ENCODE measurements around the gene TCEAL4. TPM values are rescaled to one million over a fixed set of nuclear protein-coding genes. Genes with fewer than 3 reads are reported as not detected.

The TCEAL4 gene
- total RNA-seq, 1 donor from 2014 or later, result 62.0 TPM

DNA sequence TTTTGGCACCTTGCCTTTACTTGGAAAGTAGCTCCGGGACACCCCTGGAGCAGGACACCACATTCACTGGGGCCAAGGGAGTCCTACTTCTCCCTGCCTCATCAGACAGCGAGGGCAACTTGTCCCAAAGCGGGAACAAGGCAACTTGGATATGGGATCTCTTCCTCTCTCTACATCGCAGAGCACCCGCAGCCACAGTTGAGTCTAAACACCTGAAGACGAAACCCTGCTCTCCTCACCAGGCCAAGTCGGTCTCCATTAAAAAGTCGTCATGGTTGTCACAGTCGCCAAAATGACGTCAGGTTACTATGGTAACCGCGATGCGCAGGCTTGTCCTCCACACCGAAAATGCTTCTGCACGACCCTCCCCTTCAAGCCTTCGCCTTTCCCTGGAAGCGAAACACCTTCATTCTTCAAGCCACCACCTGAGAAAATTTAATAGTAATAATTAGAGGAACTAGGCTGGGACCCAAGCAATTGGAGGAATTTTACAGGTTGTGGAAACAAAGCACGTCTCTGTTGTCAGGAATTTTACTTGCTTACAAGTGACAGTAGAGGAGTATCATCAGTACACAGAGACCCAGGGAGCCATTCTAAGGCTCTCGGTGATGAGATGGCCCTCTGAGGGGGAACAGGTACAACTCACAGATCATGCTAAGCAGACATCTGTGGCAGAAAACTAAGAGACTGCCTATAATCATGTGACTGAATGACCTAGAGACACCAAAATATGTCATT is 30.5 kb upstream of the TCEAL4 start:
- TF ChIP-seq, protein P1, sequence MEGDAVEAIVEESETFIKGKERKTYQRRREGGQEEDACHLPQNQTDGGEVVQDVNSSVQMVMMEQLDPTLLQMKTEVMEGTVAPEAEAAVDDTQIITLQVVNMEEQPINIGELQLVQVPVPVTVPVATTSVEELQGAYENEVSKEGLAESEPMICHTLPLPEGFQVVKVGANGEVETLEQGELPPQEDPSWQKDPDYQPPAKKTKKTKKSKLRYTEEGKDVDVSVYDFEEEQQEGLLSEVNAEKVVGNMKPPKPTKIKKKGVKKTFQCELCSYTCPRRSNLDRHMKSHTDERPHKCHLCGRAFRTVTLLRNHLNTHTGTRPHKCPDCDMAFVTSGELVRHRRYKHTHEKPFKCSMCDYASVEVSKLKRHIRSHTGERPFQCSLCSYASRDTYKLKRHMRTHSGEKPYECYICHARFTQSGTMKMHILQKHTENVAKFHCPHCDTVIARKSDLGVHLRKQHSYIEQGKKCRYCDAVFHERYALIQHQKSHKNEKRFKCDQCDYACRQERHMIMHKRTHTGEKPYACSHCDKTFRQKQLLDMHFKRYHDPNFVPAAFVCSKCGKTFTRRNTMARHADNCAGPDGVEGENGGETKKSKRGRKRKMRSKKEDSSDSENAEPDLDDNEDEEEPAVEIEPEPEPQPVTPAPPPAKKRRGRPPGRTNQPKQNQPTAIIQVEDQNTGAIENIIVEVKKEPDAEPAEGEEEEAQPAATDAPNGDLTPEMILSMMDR (IDR thresholded peaks at IDR 0.05; ENCODE audit: insufficient read depth, low read length, poor library complexity, severe bottlenecking), result no peak
- no peaks in the 10 kb centered on the region for H3K27me3 ChIP-seq (ENCODE audit: control insufficient read depth, insufficient read depth, low read length)
- peak overlapping the region; percentile 36 for H3K4me3 ChIP-seq (ENCODE audit: low read depth, low read length)
- no peaks in the 10 kb centered on the region for H3K36me3 ChIP-seq (ENCODE audit: control insufficient read depth, insufficient read depth, low read length)
- peak; percentile 19 for DNase-seq (ENCODE audit: low read depth)

DNA sequence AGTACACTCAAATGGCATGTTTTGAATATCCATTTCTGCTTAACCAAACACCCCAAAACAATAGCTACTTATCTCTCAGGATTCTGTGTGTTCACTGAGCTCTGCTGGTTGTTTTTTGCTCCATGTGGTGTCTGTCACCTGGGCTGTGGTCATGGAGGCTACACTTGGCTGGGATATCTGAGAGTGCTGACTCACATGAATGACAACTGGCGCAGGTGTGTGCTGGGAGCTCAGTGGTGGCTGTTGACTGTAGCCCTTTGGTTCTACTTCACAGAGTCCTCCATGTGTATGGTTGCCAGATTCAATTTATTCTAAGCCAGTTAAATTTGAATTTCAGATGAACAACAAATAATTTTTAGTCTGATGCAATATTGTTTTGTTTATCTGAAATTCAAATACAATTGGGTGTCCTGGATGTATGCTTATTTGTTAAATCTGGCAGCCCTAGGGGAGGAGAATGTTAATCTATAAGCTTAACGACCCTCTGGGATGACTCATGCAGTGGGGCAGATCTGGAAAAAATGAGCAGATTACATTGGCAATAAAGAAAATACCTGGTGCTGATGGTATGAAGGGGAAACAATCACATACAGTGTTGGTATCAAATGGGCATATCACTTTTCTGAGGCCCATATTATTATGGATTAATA is 28.2 kb upstream of the TCEAL4 start:
- TF ChIP-seq, protein P1 (IDR thresholded peaks at IDR 0.05; ENCODE audit: insufficient read depth, low read length, poor library complexity, severe bottlenecking), result no peak
- no peaks in the 10 kb centered on the region for H3K36me3 ChIP-seq (ENCODE audit: control insufficient read depth, insufficient read depth, low read length)
- no peaks in the 10 kb centered on the region for H3K27me3 ChIP-seq (ENCODE audit: control insufficient read depth, insufficient read depth, low read length)
- no peak for DNase-seq (ENCODE audit: low read depth)
- H3K4me3 ChIP-seq (ENCODE audit: low read depth, low read length), result no peak overlapping the region

DNA sequence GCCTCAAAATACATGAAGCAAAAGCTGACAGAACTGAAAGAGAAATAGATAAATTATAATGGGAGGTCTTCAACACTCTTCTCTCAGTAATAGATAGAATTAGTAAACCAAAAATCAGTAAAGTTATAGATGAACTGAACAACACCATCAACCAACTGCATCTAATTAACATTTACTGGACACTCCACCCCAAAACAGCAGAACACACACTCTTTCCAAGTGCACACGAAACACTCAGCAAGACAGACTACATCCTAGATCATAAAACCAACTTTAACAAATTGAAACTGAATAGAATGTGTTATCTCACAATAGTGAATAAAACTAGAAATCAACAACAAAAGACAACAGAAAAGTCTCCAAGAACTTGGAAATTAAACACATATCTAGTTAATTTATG is 25.1 kb upstream of the TCEAL4 start:
- DNase-seq (ENCODE audit: low read depth), result no peak
- Histone ChIP-seq H3K27me3 (ENCODE audit: control insufficient read depth, insufficient read depth, low read length) (no peaks in the 10 kb centered on the region), H3K36me3 (ENCODE audit: control insufficient read depth, insufficient read depth, low read length) (no peaks in the 10 kb centered on the region), H3K4me3 (ENCODE audit: low read depth, low read length) (no peak overlapping the region)
- TF ChIP-seq, protein P1 (IDR thresholded peaks at IDR 0.05; ENCODE audit: insufficient read depth, low read length, poor library complexity, severe bottlenecking), result no peak

DNA sequence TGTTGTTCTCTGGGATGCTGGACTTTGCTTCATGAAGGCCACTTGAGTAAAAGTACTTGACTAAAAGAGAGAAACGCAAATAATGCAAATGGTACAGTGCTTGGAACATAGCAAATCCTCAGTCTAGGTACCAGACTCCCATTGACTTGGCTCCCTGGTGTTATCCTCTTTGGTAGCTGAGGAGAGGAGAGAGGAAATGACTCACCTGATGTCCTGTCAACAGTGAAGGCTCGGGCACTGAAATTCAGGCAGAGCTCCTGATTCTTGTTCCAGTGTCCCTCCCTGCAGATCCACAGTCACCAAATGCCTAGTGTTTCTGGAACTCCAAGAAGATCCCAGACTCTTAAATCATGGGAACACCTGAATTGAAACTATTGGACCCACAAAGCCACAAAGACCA is 22.5 kb upstream of the TCEAL4 start:
- Histone ChIP-seq H3K36me3 (ENCODE audit: control insufficient read depth, insufficient read depth, low read length) (no peaks in the 10 kb centered on the region), H3K27me3 (ENCODE audit: control insufficient read depth, insufficient read depth, low read length) (no peaks in the 10 kb centered on the region), H3K4me3 (ENCODE audit: low read depth, low read length) (no peak overlapping the region)
- DNase-seq (ENCODE audit: low read depth), result no peak
- TF ChIP-seq, protein P1 (IDR thresholded peaks at IDR 0.05; ENCODE audit: insufficient read depth, low read length, poor library complexity, severe bottlenecking), result no peak

DNA sequence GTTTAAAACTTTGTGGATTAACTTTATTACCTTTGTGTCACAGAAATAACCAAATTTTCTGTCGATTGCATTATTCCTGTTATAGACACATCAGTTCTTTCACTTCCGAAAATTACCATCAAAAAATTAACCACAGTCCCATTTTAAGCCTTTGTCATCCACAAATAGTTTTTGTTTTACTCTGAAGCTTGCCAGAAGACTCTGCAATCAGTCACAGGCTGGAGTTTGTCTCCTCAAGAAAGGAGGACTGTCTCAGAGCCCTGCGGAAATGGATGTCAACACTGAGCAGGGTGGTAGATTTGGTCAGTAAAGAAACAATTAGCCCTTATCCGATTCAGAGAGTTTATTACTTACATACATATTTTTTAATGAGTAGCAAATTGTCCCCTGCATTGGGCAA is 20.1 kb upstream of the TCEAL4 start:
- H3K27me3 ChIP-seq (ENCODE audit: control insufficient read depth, insufficient read depth, low read length), result no peaks in the 10 kb centered on the region
- DNase-seq (ENCODE audit: low read depth), result no peak
- TF ChIP-seq, protein P1 (IDR thresholded peaks at IDR 0.05; ENCODE audit: insufficient read depth, low read length, poor library complexity, severe bottlenecking), result no peak
- no peak overlapping the region for H3K4me3 ChIP-seq (ENCODE audit: low read depth, low read length)
- H3K36me3 ChIP-seq (ENCODE audit: control insufficient read depth, insufficient read depth, low read length), result no peaks in the 10 kb centered on the region
